H1 (cell line): ENCODE results near the gene MIPEP.
"Not testable (repeated sequence)": the region's sequence is repeated elsewhere in the genome, so short reads cannot be mapped to it uniquely, and the experiment has no call there.

Experiments used
- BRCA1 ChIP-seq: IDR thresholded peaks from 2 replicates; pipeline ENCODE4 v1.6.1; 2012; ENCODE audit warnings: low read depth, low read length, improper control_type of control experiment
- EP300 ChIP-seq, 2 experiments: IDR thresholded peaks; 1 replicate in 1 of 2; 2 replicates in 1 of 2; pipeline ENCODE4 v1.6.1; 2011 to 2012; ENCODE audit warnings: low read depth in 2 of 2, low read length in 2 of 2, mild to moderate bottlenecking in 2 of 2, borderline replicate concordance in 1 of 2, inconsistent platforms in 1 of 2, moderate library complexity in 1 of 2
- EZH2 ChIP-seq: fragments of 200-600 bp; sonication (generic); IDR thresholded peaks from 2 replicates; pipeline ENCODE4 v1.7.1; 2012; ENCODE audit warnings: low read depth, mild to moderate bottlenecking, moderate library complexity, low read length, inconsistent platforms; ENCODE audit not compliant: severe bottlenecking
- KDM1A ChIP-seq: fragments of 200-600, 300-600 bp; sonication (generic); IDR thresholded peaks from 2 replicates; pipeline ENCODE4 v1.7.1; 2016; ENCODE audit warnings: mild to moderate bottlenecking, low read length, borderline replicate concordance
- POLR2AphosphoS5 ChIP-seq: IDR thresholded peaks from 2 replicates; pipeline ENCODE4 v1.6.1; 2011; ENCODE audit warnings: low read depth, low read length
- POU5F1 ChIP-seq: IDR thresholded peaks from 2 replicates; pipeline ENCODE4 v1.6.1; 2011; ENCODE audit warnings: low read depth, mild to moderate bottlenecking, low read length, moderate library complexity
- SP1 ChIP-seq: IDR thresholded peaks from 2 replicates; pipeline ENCODE4 v1.6.1; 2011; ENCODE audit warnings: low read depth, low read length
- ZNF274 ChIP-seq: IDR thresholded peaks from 2 replicates; pipeline ENCODE4 v1.7.0; 2012; ENCODE audit warnings: low read length, borderline replicate concordance; ENCODE audit errors: extremely low read depth
- TF ChIP-seq, protein P1 (sequence below), 3 experiments: IDR thresholded peaks; 1 replicate in 2 of 3; 2 replicates in 1 of 3; pipeline versions ENCODE4 v1.5.1 to v1.6.1; 2011; ENCODE audit warnings: low read length in 3 of 3, mild to moderate bottlenecking in 3 of 3, inconsistent platforms in 2 of 3, low read depth in 1 of 3, moderate library complexity in 1 of 3; ENCODE audit not compliant: insufficient read depth in 1 of 3; ENCODE audit errors: control extremely low read depth in 1 of 3
- TF ChIP-seq, protein P2 (sequence below): IDR thresholded peaks from 2 replicates; pipeline ENCODE4 v1.6.1; 2012; ENCODE audit warnings: inconsistent platforms

DNA sequence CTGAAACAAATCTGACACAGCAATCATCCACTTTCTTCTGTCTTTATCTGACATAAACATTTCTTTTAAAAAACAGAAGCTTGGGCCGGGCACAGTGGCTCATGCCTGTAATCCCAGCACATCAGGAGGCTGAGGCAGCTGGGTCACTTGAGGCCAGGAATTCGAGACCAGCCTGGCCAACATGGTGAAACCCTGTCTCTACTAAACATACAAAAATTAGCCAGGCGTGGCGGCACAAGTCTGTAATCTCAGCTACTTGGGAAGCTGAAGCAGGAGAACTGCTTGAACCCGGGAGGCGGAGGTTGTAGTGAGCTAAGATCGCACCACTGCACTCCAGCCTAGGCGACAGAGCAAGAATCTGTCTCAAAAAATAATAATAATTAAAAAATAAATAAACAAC lies 127.4 kb downstream of the MIPEP start:
- not testable (repeated sequence) for TF ChIP-seq ZNF274; SP1; EZH2; KDM1A; EP300 (IDR thresholded peaks at IDR 0.05; ENCODE audit: borderline replicate concordance in 1 of 2, low read depth in 2 of 2, low read length in 2 of 2); BRCA1; POU5F1; POLR2AphosphoS5
- TF ChIP-seq, protein P1, sequence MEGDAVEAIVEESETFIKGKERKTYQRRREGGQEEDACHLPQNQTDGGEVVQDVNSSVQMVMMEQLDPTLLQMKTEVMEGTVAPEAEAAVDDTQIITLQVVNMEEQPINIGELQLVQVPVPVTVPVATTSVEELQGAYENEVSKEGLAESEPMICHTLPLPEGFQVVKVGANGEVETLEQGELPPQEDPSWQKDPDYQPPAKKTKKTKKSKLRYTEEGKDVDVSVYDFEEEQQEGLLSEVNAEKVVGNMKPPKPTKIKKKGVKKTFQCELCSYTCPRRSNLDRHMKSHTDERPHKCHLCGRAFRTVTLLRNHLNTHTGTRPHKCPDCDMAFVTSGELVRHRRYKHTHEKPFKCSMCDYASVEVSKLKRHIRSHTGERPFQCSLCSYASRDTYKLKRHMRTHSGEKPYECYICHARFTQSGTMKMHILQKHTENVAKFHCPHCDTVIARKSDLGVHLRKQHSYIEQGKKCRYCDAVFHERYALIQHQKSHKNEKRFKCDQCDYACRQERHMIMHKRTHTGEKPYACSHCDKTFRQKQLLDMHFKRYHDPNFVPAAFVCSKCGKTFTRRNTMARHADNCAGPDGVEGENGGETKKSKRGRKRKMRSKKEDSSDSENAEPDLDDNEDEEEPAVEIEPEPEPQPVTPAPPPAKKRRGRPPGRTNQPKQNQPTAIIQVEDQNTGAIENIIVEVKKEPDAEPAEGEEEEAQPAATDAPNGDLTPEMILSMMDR (IDR thresholded peaks at IDR 0.05; ENCODE audit: control extremely low read depth in 1 of 3, insufficient read depth in 1 of 3, low read depth in 1 of 3, low read length in 3 of 3), result not testable (repeated sequence)
- TF ChIP-seq, protein P2, sequence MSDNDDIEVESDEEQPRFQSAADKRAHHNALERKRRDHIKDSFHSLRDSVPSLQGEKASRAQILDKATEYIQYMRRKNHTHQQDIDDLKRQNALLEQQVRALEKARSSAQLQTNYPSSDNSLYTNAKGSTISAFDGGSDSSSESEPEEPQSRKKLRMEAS, result not testable (repeated sequence)
